IPS-NIHi7 (cell line): ENCODE data around the gene SMIM29.

Source experiments
- DNase-seq: peaks from one replicate; pipeline ENCODE4 v3.0.0; 2012; ENCODE audit warnings: mixed read lengths; ENCODE audit errors: extremely low spot score

Gene SMIM29

DNA sequence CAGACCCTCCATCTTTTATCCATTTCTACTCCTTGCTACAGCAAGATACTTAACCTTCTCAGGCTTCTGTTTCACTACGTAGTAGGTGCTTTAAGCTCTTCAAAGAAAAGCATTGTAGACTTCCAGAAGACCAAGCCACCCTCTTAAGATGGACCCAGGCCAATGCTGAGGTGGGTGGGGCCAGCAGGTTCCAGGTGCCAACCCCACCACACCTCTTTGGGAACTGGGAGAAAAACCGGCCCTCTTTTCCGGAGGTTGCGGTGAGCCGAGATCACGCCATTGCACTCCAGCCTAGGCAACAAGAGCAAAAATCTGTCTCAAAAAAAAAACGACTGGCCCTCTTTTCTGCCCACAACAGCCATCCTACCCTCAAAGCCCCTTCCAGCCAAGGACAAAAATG, 22.7 kb downstream of the SMIM29 start:
- no peak for DNase-seq

DNA sequence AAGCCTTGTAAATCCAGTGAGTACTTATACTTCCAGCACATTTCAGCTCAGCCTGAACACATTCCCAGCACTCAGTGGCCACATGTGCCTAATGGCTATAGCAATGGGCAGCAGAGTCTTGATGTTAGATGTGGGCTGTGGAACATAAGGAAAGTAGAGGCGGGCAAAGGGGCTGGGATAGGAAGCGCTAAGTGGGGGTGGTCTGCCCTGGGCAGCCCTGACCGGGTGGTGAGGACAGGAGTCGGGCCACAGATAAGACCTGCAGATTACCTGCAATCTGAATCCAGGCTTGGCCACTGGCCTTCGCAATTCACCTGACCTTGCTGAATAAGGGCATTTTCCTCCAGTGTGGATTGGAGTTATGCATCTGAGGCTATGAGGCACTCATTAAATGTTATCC, 23.3 kb downstream of the SMIM29 start:
- DNase-seq, result no peak

DNA sequence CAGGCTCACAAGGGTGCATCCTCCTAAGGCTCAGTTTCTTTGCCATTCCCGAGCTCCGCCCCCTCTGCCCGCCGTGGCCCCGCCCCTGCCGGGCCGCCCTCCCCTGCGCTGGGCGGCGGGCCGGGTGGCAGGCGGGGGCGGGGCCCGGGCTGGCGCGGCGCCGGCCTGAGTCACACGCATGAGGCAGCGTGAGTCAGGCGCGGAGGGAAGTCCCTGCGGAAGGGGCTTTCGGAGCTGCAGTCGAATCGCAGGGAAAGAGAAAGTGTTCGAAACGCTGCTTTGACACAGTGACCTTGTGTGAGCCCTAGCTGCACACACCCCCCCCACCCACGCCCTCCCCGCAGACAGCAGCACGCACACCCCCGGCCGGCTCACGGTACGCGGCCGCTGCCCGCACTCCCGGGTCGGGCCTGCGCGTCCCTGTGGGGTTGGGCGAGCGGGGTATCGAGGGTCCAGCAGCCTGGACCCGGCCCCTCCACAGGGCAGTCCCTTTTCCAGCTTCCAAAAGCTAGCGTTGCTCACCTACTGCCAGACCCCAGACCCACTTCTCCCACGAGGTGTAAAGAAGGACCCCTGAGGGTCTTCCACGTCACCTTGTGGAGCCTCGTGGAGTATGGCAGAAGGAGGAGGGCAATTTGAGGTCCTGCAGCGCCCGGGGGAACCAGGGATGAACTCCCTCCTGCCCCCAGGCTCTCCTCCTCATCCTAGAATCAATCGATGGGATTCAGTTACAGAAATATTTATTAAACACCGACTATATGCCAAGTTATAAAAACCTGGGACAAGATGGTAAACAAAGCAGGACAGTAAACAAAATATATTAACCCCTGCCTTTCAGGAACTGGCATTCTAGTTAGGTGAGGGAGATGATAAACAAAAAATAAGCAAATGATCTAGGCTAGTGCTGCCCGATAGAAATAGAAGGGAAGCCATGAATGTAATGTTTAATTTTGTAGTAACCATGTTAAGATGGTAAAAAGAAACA, 24.6 kb downstream of the SMIM29 start:
- peak; percentile 97 for DNase-seq

DNA sequence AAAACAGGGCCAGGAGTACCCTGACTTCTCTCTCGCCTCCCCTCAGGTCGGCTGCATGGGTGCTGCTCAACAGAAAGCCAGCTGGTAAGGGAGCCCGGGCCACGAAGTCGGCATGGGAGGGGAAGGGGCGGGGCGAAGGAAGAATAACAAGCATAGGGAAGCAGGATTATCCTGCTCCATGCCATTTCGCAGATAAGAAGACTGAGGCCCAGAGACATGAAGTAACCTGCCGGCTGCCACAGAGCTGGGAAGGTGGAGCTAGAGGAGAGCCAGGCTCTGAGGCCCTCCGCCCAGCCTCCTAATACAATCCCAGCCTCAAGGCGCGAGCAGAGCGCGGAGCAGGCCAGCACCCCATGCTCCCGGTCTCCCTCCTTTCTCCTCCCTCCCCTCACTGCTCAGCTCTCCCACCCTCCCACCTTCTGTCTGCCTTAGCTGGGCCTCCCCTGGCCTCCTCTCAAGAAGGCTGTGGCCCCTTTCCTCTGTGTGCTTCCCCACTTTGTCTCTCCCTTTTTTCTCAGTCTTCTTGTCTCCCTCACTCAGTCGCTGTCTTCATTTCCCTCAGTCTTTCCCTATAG, 25.3 kb downstream of the SMIM29 start:
- DNase-seq, result peak; percentile 54

DNA sequence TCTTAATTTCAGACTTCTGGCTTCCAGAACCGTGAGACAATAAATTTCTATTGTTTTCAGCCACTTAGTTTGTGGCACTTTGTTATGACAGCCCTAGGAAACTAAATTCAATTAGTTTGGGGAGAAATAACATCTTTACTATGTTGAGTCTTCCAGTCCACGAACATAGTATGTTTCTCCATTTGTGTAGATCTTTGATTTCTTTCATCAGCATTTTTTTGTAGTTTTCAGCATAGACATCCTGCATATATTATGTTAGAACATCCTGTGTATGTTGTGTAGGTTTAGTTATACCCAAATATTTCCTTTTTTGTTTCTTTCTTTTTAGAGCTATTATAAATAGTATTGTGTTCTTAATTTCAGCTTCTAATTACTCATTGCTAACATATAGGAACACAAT, 30.1 kb downstream of the SMIM29 start:
- DNase-seq, result no peak

DNA sequence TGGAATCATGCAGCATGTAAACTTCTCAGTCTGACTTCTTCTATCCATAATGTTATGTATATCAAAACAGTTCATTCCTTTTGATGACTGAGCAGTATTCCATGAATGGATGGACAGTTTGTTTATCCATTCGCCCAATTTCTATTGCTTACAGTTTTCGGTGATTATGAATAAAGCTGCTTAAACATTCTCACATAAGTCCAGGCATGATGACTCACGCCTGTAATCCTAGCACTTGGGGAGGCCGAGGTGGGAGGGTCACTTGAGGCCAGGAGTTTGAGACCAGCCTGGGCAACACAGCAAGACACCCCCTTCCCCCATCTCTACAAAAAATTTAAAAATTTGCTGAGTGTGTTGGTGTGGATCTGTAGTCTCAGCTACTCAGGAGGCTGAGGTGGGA, 35.0 kb downstream of the SMIM29 start:
- no peak for DNase-seq

DNA sequence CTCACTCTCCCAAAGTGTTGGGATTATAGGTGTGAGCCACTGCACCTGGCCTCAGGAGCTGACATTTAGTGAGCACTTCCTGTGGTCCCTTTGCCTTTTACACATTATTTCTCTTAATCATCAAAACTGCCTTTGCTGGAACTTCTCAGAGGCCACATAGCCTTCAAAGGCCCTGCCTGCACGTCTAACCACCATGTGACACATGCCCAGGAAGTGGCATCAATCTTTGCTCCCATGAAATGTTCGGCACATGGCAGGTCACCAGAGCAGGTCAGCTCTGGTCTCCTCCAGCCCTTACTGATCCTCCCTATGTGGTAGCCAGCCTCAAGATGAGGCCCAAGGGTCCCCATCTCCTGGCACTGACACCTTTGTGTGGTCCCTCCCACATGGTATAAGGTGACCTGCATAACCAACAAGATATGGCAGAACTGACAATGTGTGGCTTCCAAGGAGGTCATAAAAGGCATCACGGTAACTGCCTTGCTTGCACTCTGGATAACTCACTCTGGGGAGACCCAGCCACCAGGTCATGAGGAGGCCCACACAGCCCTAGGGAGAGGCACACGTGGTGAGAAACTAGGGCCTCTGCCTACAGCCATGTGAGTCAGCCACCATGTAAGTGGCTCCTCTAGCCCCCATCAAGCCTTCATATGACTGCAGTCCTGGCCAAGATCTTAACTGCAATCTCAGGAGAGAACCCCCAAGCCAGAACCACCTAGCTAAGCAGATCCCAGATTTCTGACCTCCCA, 40.9 kb downstream of the SMIM29 start:
- DNase-seq, result no peak

DNA sequence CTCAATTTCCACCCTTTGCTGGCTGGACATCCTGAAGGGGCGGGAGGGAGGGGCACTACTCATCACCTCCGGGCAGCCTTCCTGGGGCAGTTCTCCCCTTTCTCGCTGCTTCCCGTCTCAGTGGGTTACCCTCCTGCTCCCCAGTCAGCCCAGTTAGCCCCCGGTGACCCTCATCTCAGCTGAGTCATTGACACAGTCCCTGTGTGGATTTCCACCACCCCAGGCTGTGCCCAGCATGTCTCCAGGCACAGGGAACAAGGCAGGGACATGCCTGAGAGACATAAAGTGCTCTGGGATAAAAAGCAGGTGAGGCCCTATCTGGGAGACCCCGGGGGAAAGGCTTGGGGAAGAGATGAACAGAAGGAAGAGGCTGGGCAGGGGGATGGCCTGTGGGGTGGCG, 42.1 kb downstream of the SMIM29 start:
- DNase-seq, result no peak

DNA sequence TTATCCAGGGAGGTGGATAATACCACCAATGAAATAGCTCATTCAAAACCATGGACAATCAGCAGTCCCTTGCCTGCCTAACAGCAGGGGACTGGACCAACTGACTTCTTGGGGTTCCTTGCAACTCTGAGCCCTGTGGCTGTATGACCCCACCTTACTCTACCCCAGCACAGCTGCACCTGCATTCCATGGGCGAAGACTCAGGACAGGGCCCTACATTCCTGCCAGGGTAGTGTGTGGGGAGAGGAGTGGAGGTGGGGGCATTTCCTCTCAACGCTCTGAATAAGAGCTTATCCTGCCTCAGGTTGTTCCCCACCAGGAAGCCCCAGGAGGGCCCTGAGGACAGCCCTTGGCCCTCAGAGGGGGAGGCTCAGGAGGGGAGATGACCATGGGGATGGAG, 42.9 kb downstream of the SMIM29 start:
- DNase-seq, result no peak

DNA sequence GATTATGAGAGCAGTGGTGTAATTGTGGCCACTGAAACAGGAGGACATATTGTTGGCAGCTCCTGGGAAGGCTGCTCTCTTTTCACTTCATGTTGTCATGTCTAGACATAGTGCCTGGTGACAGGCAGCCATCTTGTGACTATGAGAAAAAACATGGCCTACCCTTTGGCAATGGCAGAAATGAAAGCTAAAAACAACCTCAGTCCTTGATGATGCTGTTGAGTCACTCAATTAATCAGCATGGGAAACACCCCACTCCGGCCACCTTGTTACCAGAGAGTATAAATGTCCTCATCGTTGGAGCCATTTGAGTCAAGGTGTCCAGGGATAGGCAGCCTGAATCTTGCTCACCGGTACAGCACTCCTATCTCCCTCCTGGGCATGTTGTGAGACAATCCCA, 43.3 kb downstream of the SMIM29 start:
- no peak for DNase-seq

DNA sequence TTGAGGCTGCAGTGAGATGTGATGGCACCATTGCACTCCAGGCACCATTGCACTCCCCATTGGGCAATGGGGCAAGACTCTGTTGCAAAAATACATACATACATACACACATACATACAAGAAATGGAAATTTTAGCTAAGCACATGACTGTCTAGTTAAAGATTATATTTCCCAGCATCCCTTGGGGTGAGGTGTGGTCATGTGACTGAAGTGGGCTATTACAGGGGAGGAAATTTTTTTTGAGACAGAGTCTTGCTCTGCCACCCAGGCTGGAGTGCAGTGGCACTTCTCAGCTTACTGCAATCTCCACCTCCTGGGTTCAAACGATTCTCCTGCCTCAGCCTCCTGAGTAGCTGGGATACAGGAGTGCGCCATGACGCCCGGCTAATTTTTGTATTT, 44.1 kb downstream of the SMIM29 start:
- DNase-seq, result no peak

DNA sequence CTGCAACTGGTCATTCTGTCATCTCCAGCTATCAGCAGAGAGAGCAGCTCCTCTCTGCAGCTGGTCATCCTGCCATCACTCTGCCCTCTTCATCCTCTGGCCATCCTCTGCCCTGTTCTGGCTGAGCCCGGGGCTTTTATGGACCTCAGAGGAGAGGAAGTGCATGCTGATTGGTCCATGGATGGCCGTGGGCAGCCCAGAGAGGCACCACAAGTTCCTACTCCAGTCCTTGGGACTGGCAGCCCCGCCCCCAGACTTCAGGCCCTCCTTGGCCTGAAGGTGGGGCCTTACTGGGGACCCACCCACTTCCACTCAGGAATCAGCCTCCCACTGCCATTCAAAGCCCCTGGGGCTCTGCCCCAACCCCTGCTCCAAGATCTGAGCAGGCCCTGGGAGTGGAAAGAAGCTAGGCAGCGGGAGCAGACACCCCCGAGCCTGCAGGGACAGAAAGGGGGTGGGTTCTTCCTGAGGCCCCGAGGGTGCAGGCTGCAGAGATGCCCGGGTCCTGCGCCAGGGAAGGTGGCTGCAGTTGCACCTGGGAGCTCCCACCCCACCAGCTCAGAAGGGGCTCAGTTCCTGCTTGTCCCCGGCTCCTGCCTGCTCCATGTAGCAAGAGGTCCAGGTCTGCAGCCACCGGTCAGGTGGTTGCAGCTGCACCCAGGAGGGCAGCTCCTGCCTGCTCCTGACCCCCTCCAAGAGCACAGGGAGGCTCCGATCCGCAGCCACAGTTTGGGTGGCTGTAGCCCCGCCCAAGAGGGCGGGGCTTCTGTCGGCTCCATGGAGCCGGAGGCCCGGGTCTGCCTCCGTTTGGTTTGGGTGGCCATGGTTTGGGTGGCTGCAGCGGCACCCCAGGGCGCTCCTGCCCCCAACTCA, 46.2 kb downstream of the SMIM29 start:
- peak; percentile 64 for DNase-seq

DNA sequence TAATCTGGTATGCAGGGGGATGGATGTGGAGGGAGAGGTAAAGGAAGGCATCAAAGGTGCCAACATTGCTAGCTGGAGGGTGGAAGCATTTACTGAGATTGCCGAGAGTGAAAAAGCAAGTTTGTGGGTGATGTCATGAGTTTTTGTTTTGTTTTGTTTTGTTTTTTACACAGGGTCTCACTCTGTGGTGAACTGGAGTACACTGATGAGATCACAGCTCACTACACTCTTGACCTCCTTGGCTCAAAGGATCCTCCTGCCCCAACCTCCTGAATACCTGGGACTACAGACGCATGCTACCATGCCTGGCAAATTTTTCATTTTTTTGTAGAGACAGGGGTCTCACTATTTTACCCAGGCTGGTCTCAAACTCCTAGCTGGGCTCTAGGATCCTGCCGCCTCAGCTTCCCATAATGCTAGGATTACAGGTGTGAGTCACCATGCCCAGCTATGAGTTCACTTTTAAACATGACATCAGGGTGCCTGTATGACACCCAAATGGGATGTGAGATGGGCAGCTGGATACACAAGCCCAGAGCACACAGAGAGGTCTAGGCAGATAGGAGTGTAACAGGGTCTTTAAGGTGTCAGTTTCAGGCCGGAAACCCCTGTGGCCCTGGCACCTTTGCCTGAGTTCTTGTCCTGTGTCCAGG, 47.2 kb downstream of the SMIM29 start:
- no peak for DNase-seq

DNA sequence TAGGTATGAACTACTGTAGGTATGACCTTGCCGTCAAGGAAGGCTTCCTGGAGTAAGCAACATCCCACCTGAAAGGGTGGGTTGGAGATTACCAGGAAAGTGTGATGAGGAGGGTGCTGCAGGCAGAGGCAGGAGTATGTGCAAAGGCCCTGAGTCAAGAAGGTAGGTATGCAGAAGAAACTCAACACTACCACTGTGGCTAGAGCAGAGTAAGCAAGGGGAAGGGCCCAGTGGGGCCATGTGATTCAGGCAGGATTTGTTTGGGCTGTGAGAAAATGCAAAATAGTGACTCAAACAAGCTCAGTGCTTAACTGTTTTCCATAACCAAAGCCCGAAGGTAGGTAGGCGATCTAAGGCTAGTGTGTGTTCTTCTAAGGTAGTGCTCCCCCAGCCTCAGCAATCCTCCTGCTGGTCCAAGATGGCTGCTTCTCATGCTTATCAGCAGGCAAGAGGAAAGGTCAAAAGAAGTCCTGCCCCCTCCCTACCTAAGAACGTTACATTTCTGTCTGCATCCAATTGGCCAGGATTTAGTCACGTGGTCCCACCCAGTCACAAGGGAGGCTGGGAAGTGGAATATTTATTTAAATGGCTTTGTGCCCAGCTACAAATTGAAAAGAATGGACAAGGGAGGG, 48.4 kb downstream of the SMIM29 start:
- DNase-seq, result peak; percentile 57

DNA sequence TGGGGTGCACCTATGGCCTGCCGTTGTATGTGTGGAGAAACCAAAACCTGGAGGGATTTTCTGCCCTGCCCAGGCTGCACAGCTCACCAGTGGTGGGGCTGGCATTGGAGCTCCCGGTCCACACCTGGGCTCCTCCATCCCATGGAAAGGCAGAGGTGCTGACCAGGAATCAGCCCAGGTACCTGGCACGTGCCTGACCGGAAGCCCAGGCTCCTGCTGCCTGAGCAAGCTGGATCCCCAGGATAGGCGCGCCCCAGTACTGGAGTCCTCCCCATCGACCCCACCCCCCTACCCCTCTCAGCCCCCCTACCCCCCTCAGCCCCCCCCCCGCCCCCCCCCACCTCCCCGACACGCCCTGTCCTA, 52.0 kb downstream of the SMIM29 start:
- DNase-seq, result no peak
